Endometrial microvascular endothelial cells (primary cell): ENCODE measurements around the gene ANKHD1. TPM values are rescaled to one million over a fixed set of nuclear protein-coding genes. Genes with fewer than 3 reads are reported as not detected.

Source experiments
- in situ Hi-C: cut with HindIII; loops from 2 replicates; pipeline ENCODE4 v1.10.0; 2017; ENCODE audit warnings: low sequenced_read_pairs, low pct_unique_long_range_greater_than_20kb; ENCODE audit errors: inconsistent ontology term
- total RNA-seq: library from RNA; depleted of rRNA; stranded (reverse); fragments of >200 nt; gene quantifications from one replicate; pipeline ENCODE4 v1.2.3, GENCODE V29; 2015; ENCODE audit errors: inconsistent ontology term

The ANKHD1 gene
- total RNA-seq, 1 donor from 2014 or later = 41.5 TPM

- in situ Hi-C loops = loop anchor here (25.0 kb wide), 1 partner anchor 217 kb away; the partner anchor contains the start of gene HBEGF
Observed at GRCh38 chr5:140554454-140554853, 152.8 kb downstream of the ANKHD1 start.

DNA sequence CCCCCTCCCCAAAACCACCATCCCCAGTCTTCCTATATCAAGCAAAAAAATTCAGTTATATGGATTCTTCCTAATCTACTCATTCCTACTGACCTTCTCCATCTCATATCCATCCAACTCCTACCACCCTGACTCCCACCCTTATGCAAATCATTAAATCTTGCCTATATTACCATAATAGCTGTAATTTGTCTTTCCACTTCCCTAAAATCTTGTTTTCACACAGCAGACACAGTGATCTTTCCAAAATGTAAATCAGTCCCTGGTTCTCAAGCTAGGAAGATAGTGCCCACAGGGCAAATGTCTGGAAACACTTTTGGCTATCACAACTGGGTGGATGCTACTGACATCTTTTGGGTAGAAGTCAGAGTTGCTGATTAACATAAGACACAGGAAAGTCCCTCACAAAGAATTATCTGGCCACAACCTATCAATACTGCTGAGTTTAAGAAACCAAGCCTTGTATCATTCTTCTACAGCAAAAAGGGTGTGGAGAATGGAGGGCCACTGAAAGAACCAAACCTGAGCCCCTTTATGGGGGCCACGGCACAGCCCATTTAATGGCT, 154.2 kb downstream of the ANKHD1 start:
- in situ Hi-C loops = loop anchor here (25.0 kb wide), 1 partner anchor 219 kb away; the partner anchor contains the start of gene HBEGF

GRCh38 chr5:140556438-140556837, 154.8 kb downstream of the ANKHD1 start:
- in situ Hi-C loops = loop anchor here (25.0 kb wide), 1 partner anchor 219 kb away; the partner anchor contains the start of gene HBEGF

DNA sequence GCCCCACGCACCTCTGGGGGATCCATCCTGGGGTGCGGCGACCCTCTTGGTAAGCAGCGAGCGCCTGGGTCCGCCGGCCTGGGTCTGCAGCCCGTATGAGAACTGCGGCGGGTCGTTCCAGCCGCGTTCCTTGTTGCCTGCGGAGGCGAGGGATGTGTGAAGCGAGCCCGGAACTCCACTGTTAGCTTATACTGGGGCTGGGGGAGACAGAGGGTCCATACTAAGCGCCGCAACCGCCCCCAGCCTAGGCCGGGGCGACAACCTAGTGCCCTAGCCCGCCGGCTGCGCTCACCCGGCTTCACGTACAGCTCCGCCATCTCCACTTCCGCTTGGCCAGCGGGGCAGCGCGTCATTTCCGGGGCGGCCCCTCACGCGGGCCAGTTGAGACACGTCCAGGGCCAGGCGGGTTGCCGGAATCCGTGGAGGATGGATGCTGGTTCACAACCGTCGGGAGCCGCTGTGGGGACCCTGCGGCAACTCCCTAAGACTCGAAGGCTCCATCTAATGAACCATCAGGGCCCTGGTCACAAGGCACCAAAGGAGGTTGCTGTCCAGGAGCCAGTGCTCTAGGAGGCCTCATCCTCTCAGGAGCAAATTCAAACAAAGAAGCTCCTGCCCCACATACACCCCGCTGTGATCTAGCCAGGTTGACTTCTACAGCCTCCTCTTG, 155.6 kb downstream of the ANKHD1 start, which contains the start of gene SRA1:
TSS of gene SRA1 (minus strand) at position 338 of the 670 bp plus-strand sequence. CDS start at position 317, 21 bp downstream.
- in situ Hi-C loops = loop anchor here (25.0 kb wide), 1 partner anchor 220 kb away; the partner anchor contains the start of gene HBEGF

GRCh38 chr5:140557965-140558364, 156.3 kb downstream of the ANKHD1 start:
- in situ Hi-C loops = loop anchor here (25.0 kb wide), 1 partner anchor 221 kb away; the partner anchor contains the start of gene HBEGF

DNA sequence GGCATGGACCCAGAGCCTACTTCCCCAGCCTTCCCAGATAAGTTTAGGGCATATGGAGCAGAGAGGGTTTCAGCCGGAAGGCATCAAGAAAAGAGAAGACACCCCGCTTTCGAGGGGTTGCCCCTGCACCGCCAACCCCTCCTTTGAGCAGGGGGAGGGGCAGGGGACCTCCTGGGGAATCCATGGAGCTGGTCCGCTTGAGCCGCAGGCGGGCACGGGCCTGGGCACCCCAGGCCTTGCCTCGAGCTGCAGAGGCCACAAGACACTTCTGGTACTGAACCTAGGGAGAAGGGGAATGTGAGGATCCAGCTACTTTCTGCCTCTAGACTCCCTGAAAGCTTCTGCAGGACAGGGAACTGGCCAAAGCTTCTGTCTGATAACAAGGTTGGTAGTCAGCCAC, 156.9 kb downstream of the ANKHD1 start:
- in situ Hi-C loops = loop anchor here (25.0 kb wide), 1 partner anchor 221 kb away; the partner anchor contains the start of gene HBEGF

- in situ Hi-C loops = loop anchor here (25.0 kb wide), 1 partner anchor 223 kb away; the partner anchor contains the start of gene HBEGF
Observed at GRCh38 chr5:140560227-140560626, 158.6 kb downstream of the ANKHD1 start.

DNA sequence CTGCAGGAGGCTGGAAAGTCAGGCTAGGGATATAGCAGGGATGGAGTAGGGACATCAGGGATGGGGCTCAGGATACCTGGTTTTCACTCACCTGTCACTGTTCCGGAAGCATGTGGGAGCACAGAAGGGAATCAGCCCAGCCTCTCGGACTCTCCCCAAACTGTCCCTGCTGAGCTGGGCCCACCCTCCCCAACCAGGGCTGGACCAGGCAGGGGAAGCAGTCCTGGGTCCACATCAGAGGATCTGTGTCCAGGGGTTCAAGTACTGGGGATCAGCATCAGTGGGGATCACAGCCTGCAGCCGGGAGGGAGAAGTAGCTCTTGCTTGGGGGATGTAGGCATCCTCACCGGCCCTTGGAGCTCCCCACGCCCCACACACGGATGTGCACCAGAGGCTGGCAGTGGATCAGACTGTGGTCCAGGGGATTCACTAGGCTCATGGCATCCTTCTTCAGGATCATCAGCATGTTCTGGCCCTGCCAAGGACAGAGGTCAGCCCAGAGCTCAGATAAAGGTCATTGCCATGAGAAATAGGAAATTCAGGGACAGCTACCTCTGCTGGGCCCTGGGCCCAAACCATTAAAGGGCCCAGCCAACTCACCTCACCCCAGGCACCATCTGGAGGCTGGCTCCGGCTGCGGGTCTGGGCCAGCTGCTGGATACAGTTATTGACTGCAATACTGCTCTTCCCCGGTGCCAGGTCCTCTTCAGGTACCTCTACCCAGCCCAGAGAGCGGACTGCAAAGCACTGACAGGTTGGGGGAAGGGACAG, 160.3 kb downstream of the ANKHD1 start:
- in situ Hi-C loops = loop anchor here (25.0 kb wide), 1 partner anchor 225 kb away; the partner anchor contains the start of gene HBEGF

DNA sequence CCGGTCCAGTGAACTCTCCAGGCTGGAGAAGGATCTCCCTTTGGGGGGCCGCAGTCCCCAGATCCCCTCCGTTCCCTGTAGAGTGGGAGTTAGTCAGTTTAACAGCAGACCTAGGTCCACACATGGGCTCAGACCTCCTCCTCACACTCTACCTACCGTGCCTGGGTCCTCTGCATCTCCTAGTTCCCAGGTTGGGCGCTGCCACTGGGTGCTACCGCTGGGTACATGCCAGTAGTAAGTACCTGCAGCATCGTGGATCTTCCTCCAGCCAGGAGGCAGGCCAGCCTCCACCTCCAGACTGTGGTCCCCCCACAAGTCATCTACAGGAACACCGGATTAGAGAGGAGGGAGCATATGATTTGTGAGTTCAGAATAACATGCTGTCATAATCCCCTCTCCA, 162.0 kb downstream of the ANKHD1 start:
- in situ Hi-C loops = loop anchor here (25.0 kb wide), 1 partner anchor 226 kb away; the partner anchor contains the start of gene HBEGF

GRCh38 chr5:140564196-140565023, 162.8 kb downstream of the ANKHD1 start, which contains the start of the genes APBB3 and SLC35A4:
APBB3 (minus strand) TSS chr5:140564598; CDS start chr5:140564245, 353 bp downstream.
SLC35A4 (plus strand) TSS chr5:140564828; CDS start chr5:140567170, 2,342 bp downstream.
- in situ Hi-C loops = loop anchor here (25.0 kb wide), 1 partner anchor 227 kb away; the partner anchor contains the start of gene HBEGF

DNA sequence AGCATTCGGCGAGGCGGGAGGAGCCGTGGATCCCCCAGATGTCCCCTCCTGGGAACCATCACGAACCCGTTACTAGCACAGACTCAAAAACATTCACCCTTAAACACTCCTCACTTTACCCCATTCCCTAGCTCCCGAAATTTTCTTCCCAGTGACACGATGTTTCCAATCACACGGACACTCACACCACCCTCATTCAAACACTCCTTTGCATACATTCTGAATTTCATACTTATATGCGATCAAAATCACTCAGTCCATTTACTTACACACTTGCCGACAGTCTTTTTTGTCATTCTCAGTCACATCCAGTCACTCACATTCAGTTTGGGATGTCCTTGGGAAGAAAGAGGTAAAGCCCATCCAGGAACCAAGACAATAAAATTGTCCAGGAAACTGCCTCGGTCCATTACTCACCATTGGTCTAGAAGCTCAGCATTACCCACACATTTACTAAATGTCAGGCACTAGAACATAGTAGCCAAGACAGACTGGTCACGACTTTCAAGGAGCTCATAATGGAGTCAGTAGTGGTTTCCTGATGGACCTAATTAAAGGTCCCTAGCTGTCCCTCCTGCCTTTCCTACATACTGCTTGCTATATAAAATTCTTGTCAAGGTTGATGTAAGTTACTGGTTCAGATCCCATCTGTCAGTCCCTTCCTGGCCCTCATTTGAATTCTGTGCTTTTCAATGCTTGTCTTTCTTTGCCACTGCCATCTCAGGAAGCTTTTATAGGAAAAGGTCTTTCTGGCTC, 163.6 kb downstream of the ANKHD1 start:
- in situ Hi-C loops = loop anchor here (25.0 kb wide), 1 partner anchor 228 kb away; the partner anchor contains the start of gene HBEGF

GRCh38 chr5:140565780-140566095, 164.1 kb downstream of the ANKHD1 start:
- in situ Hi-C loops = loop anchor here (25.0 kb wide), 1 partner anchor 228 kb away; the partner anchor contains the start of gene HBEGF

GRCh38 chr5:140566665-140567064, 165.0 kb downstream of the ANKHD1 start:
- in situ Hi-C loops = loop anchor here (25.0 kb wide), 1 partner anchor 229 kb away; the partner anchor contains the start of gene HBEGF

DNA sequence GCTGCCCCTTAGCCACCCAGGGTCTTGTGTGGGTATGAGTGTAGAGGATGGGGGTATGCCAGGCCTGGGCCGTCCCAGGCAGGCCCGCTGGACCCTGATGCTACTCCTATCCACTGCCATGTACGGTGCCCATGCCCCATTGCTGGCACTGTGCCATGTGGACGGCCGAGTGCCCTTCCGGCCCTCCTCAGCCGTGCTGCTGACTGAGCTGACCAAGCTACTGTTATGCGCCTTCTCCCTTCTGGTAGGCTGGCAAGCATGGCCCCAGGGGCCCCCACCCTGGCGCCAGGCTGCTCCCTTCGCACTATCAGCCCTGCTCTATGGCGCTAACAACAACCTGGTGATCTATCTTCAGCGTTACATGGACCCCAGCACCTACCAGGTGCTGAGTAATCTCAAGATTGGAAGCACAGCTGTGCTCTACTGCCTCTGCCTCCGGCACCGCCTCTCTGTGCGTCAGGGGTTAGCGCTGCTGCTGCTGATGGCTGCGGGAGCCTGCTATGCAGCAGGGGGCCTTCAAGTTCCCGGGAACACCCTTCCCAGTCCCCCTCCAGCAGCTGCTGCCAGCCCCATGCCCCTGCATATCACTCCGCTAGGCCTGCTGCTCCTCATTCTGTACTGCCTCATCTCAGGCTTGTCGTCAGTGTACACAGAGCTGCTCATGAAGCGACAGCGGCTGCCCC, 165.6 kb downstream of the ANKHD1 start:
- in situ Hi-C loops = loop anchor here (25.0 kb wide), 1 partner anchor 230 kb away; the partner anchor contains the start of gene HBEGF

- in situ Hi-C loops = loop anchor here (25.0 kb wide), 1 partner anchor 231 kb away; the partner anchor contains the start of gene HBEGF
Observed at GRCh38 chr5:140567871-140568270, 166.2 kb downstream of the ANKHD1 start.

DNA sequence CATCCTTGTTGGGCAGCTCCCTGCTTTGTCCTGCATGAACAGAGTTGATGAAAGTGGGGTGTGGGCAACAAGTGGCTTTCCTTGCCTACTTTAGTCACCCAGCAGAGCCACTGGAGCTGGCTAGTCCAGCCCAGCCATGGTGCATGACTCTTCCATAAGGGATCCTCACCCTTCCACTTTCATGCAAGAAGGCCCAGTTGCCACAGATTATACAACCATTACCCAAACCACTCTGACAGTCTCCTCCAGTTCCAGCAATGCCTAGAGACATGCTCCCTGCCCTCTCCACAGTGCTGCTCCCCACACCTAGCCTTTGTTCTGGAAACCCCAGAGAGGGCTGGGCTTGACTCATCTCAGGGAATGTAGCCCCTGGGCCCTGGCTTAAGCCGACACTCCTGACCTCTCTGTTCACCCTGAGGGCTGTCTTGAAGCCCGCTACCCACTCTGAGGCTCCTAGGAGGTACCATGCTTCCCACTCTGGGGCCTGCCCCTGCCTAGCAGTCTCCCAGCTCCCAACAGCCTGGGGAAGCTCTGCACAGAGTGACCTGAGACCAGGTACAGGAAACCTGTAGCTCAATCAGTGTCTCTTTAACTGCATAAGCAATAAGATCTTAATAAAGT, 166.9 kb downstream of the ANKHD1 start:
- in situ Hi-C loops = loop anchor here (25.0 kb wide), 1 partner anchor 231 kb away; the partner anchor contains the start of gene HBEGF
